SK-N-SH treated with all-trans-retinoic acid at 6 μM for 48 hours (cell line): Measurements from ENCODE around the gene TEDC2.

Experiments
- ATAC-seq: fragments of 200-7000 bp; cut with Tn5 transposase; 3 replicates; pipeline ENCODE4 v1.9.1; 2020; ENCODE audit warnings: mild to moderate bottlenecking, moderate library complexity
- ARNTL ChIP-seq: fragments of 450-650 bp; formaldehyde crosslinking; IDR thresholded peaks from 2 replicates; pipeline ENCODE4 v1.5.0; 2020; ENCODE audit warnings: low read depth, mild to moderate bottlenecking, moderate library complexity, borderline replicate concordance
- BACH2 ChIP-seq: fragments of 250-450 bp; sonication (Bioruptor Pico); IDR thresholded peaks from 2 replicates; pipeline ENCODE4 v1.9.0; 2021; ENCODE audit warnings: mild to moderate bottlenecking, borderline replicate concordance
- CREB5 ChIP-seq: fragments of 250-450 bp; sonication (Bioruptor Pico); IDR thresholded peaks from 2 replicates; pipeline ENCODE4 v1.5.1; 2020; ENCODE audit warnings: low read depth, mild to moderate bottlenecking, moderate library complexity
- CSRNP3 ChIP-seq: fragments of 250-450 bp; sonication (Bioruptor Pico); IDR thresholded peaks from 2 replicates; pipeline ENCODE4 v1.5.1; 2021; ENCODE audit warnings: mild to moderate bottlenecking, moderate library complexity
- ESRRG ChIP-seq: fragments of 250-450 bp; sonication (Bioruptor Pico); IDR thresholded peaks from 2 replicates; pipeline ENCODE4 v1.6.1; 2021; ENCODE audit warnings: mild to moderate bottlenecking
- GLIS3 ChIP-seq: fragments of 250-450 bp; sonication (Bioruptor Pico); IDR thresholded peaks from 2 replicates; pipeline ENCODE4 v1.5.0; 2020; ENCODE audit warnings: mild to moderate bottlenecking, moderate library complexity
- ISL1 ChIP-seq: fragments of 250-450 bp; sonication (Bioruptor Pico); IDR thresholded peaks from 2 replicates; pipeline ENCODE4 v2.1.2; 2022; ENCODE audit warnings: mild to moderate bottlenecking, moderate library complexity
- OSR1 ChIP-seq: fragments of 250-450 bp; sonication (Bioruptor Pico); IDR thresholded peaks from 2 replicates; pipeline ENCODE4 v1.8.0; 2022; ENCODE audit warnings: moderate library complexity, mild to moderate bottlenecking, inconsistent platforms
- PATZ1 ChIP-seq: fragments of 250-450 bp; sonication (Bioruptor Pico); IDR thresholded peaks from 2 replicates; pipeline ENCODE4 v1.8.0; 2020; ENCODE audit warnings: mild to moderate bottlenecking, moderate library complexity, borderline replicate concordance
- POU6F1 ChIP-seq: fragments of 250-450 bp; sonication (Bioruptor Pico); IDR thresholded peaks from 2 replicates; pipeline ENCODE4 v1.8.0; 2021; ENCODE audit warnings: low read depth, mild to moderate bottlenecking, moderate library complexity, borderline replicate concordance
- PPARA ChIP-seq: fragments of 250-450 bp; sonication (Bioruptor Pico); IDR thresholded peaks from 2 replicates; pipeline ENCODE4 v1.5.0; 2020; ENCODE audit warnings: mild to moderate bottlenecking, borderline replicate concordance
- RARB ChIP-seq: fragments of 250-450 bp; sonication (Bioruptor Pico); IDR thresholded peaks from 2 replicates; pipeline ENCODE4 v1.8.0; 2021; ENCODE audit warnings: mild to moderate bottlenecking, moderate library complexity
- TCF4 ChIP-seq: fragments of 250-450 bp; sonication (Bioruptor Pico); IDR thresholded peaks from 2 replicates; pipeline ENCODE4 v1.8.0; 2021; ENCODE audit warnings: mild to moderate bottlenecking, moderate library complexity, borderline replicate concordance
- TOX ChIP-seq: fragments of 250-450 bp; sonication (Bioruptor Pico); IDR thresholded peaks from 2 replicates; pipeline ENCODE4 v1.8.0; 2021; ENCODE audit warnings: mild to moderate bottlenecking, moderate library complexity, borderline replicate concordance
- TSHZ2 ChIP-seq: fragments of 250-450 bp; sonication (Bioruptor Pico); IDR thresholded peaks from 2 replicates; pipeline ENCODE4 v1.5.0; 2020; ENCODE audit warnings: mild to moderate bottlenecking, moderate library complexity
- ZFP30 ChIP-seq: fragments of 450-650 bp; formaldehyde crosslinking; IDR thresholded peaks from 2 replicates; pipeline ENCODE4 v1.5.0; 2022; ENCODE audit warnings: mild to moderate bottlenecking, moderate library complexity
- ZNF565 ChIP-seq: fragments of 450-650 bp; formaldehyde crosslinking; conservative IDR thresholded peaks from 2 replicates; pipeline ENCODE4 v1.5.0; 2020; ENCODE audit warnings: low read depth, mild to moderate bottlenecking, moderate library complexity
- ZNF70 ChIP-seq: fragments of 450-650 bp; formaldehyde crosslinking; IDR thresholded peaks from 2 replicates; pipeline ENCODE4 v1.5.0; 2020; ENCODE audit warnings: mild to moderate bottlenecking, moderate library complexity
- ZNF8 ChIP-seq: fragments of 450-650 bp; formaldehyde crosslinking; IDR thresholded peaks from 2 replicates; pipeline ENCODE4 v1.5.0; 2020; ENCODE audit warnings: mild to moderate bottlenecking, moderate library complexity

The TEDC2 gene

GRCh38 chr16:2487903-2488531 is 28.1 kb downstream of the TEDC2 start:
- ATAC-seq: no peak

GRCh38 chr16:2489581-2489980 is 29.7 kb downstream of the TEDC2 start:
- ATAC-seq: no peak
- no peak for TF ChIP-seq ZNF8
- TF ChIP-seq ZNF565 (CRISPR knock-in tag): no peak
- no peak for TF ChIP-seq CSRNP3
- TF ChIP-seq RARB (CRISPR knock-in tag): no peak
- no peak for TF ChIP-seq ZFP30 (CRISPR knock-in tag)
- no peak for TF ChIP-seq ZNF70 (CRISPR knock-in tag)
- TF ChIP-seq GLIS3: no peak
- no peak for TF ChIP-seq ESRRG
- TF ChIP-seq TSHZ2 (CRISPR knock-in tag): no peak
- TF ChIP-seq TOX (CRISPR knock-in tag): no peak
- TF ChIP-seq PPARA (CRISPR knock-in tag): no peak
- TF ChIP-seq OSR1 (CRISPR knock-in tag): no peak
- no peak for TF ChIP-seq ARNTL (CRISPR knock-in tag)

More at GRCh38 chr16:2487903-2488531, 28.1 kb downstream of the TEDC2 start:
- no peak for TF ChIP-seq CREB5
- TF ChIP-seq BACH2 (CRISPR knock-in tag): no peak
- TF ChIP-seq ISL1 (CRISPR knock-in tag): no peak
- no peak for TF ChIP-seq TSHZ2 (CRISPR knock-in tag)
- TF ChIP-seq POU6F1: no peak
- TF ChIP-seq ARNTL (CRISPR knock-in tag): no peak
- no peak for TF ChIP-seq ZNF8
- TF ChIP-seq PATZ1 (CRISPR knock-in tag): no peak
- TF ChIP-seq ESRRG: no peak
- no peak for TF ChIP-seq TCF4 (CRISPR knock-in tag)
- TF ChIP-seq, all 23 proteins: peak for 0
